GM19372 (cell line): ENCODE measurements around the gene RCN1.
"Not testable (repeated sequence)": the region's sequence is repeated elsewhere in the genome, so short reads cannot be mapped to it uniquely, and the experiment has no call there.

Experiments
- ATAC-seq: cut with Tn5 transposase; IDR thresholded peaks from one replicate; pipeline ENCODE4 v1.9.1; 2021; ENCODE audit warnings: mild to moderate bottlenecking, low read depth, moderate library complexity; ENCODE audit not compliant: unreplicated experiment

RCN1 gene

GRCh38 chr11:32073644-32074026 lies 17.2 kb upstream of the RCN1 start:
- ATAC-seq, result no peak

- ATAC-seq, result no peak
These were observed 11.3 kb upstream of the RCN1 start for GRCh38 chr11:32079553-32079952.

DNA sequence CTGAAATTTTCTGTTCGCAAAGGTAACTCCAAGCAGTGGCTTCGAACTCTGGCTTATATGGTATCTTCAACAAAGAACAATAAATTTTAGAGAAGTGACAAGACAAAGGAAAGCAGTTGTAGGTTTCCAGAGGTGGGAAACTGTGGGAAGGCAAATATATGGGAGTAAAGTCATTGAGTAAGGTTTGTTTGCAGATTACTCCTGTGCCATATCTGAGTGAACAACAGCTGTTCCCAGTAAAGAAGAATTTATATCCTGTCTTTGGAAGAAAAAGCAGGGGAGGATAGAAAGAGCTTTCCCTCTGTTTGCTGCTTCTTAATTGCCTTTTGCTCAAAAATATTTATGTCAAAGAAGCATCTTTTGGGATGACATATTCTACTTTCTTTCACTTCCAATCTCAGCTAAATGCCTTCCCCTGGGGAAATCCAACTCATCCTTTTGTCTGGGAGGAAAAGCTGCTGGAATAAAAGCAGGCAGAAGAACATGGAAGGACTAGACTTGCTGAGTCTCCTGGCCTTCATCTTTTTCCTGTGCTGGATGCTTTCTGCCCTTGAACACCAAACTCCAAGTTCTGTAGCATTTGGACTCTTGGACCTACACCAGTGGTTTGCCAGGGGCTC lies 10.4 kb upstream of the RCN1 start:
- ATAC-seq, result no peak

DNA sequence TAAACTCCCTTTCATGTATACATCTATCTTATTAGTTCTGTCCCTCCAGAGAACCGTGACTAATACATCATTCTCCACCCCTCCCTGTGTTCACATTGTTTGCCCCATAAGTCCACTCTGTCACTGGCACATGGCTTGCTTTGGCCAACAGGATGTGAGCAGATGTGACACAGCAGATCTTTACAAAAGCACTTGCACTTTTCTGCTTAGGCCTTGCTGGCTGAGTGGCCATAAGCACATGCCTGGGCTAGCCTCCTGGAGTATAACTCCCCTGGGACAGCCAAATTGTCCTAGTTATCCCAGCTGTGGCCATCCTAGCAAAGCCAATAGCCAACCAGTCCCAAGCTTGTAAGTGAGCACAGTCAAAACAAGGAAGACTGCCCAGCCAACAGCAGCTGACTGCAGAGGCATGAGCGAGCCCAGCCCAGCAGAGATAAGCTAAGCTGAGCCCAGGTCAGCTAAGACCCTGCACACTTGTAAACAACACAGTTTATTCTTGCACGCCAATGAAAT lies 9.7 kb upstream of the RCN1 start:
- no peak for ATAC-seq

GRCh38 chr11:32081901-32082300 lies 9.0 kb upstream of the RCN1 start:
- ATAC-seq, result no peak

DNA sequence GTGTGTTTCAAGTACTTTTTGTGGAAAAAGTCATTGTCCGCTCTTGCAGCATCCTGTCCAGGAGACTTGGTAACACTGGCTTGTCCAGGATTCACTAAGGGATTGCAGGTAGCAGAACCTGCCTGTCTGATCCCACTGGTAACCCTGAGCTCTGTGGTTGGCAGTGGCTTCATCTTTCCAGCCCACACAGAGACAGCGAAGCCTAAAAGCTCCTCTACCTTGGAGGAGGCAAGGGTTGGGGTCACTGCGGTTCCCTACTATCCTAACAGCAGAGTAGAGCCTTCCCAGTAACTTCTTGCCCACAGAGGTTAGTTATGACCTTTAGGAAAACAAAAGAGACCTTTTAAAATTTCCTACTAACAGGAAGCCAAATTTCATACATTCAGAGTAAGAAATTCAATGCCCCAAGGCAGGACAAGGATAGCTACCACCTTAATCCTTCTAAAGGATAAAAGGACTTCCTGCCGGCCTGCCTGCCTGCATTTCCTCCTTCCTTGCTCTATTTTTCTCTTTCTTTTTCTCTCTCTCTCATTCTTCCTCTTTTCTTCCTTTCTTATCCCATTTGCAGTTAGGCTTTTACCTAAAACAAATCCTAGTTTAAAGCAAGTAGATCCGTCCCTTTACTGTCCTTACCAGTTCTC lies 8.4 kb upstream of the RCN1 start:
- ATAC-seq, result no peak

- no peak for ATAC-seq
These were observed 3.3 kb upstream of the RCN1 start for GRCh38 chr11:32087597-32087996.

- ATAC-seq, result no peak
These were observed 2.5 kb upstream of the RCN1 start for GRCh38 chr11:32088117-32088941.

GRCh38 chr11:32092581-32093170 lies 1.8 kb downstream of the RCN1 start:
- ATAC-seq, result no peak

DNA sequence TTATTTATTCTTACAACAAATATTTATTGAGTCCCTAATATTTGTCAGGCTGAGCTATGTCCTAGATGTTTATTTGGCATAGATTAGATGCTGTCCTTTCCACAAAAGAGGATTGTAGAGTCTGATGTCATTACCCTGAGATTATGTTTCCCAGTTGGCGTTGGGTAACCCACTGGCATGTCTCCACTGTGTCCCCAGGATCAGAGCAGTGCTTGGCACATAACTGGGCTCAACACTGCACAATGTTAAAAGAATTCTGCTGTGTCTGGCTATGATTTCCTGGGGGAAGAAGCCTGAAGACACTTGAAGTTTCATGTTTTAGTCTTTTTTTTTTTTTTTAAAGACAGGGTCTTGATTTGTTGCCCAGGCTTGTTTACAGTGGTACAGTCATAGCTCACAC lies 4.0 kb downstream of the RCN1 start:
- ATAC-seq, result no peak

DNA sequence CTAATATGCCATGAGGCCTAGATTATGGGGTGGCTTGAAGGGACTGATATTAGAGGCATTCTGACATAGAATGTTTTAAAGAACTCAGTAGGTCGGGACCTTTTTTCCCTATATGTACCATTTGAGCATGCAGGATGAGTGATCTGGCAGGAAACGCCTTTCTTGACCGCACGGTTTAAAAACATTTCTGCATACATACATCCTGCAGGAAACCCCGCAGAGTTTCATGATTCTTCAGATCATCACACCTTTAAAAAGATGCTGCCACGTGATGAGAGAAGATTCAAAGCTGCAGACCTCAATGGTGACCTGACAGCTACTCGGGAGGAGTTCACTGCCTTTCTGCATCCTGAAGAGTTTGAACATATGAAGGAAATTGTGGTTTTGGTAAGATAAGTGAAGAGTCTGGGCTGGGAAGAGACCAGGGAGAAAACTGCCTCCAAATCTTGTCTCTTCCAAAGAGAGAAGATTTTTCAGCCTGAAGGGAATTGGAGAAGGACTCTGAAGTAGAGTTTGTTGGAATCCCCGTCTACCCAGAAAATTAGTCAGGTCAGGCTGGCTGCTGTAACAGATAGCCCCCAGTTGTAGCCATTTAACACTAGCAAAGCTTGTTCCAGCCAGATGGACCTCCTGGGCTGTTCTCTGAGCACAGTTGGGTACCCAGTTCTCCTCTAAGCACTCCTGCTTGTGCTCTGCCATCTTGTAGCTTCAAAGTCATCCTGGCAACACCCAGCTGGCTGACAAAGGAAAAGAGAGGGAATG lies 7.4 kb downstream of the RCN1 start:
- ATAC-seq, result no peak

- ATAC-seq, result no peak
These were observed 8.6 kb downstream of the RCN1 start for GRCh38 chr11:32099516-32099915.

- ATAC-seq, result no peak
These were observed 9.6 kb downstream of the RCN1 start for GRCh38 chr11:32100495-32100894.

GRCh38 chr11:32101791-32102190 lies 10.9 kb downstream of the RCN1 start:
- no peak for ATAC-seq

- not testable (repeated sequence) for ATAC-seq
These were observed 12.3 kb downstream of the RCN1 start for GRCh38 chr11:32103121-32103719.

GRCh38 chr11:32103941-32104340 lies 13.1 kb downstream of the RCN1 start:
- no peak for ATAC-seq

GRCh38 chr11:32105871-32106560 lies 15.1 kb downstream of the RCN1 start:
- peak; percentile 71 for ATAC-seq

- no peak for ATAC-seq
These were observed 16.8 kb downstream of the RCN1 start for GRCh38 chr11:32107647-32108046.

DNA sequence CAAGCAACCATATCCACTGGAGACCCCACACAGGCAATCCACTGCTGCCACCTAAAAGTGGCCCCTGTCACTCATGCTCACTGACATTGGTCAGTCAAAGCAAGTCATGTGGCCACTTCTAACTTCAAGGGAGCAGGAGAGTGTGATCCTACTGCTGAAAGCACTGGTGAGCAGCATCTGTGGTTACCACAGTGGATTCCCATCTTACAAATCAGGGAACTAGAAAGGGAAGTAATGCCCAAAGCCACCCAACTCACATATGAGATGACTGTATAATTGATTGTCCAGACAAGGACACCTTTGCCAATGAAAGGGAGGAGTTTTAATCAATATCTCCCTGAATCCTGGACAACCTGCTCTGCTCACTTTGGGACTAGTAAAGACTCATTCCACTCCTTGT lies 17.7 kb downstream of the RCN1 start:
- no peak for ATAC-seq
